GM12874 (cell line): Measurements from ENCODE around the gene CAMTA2.

Experiments
- TF ChIP-seq, protein P1 (sequence below): IDR thresholded peaks from 2 replicates; pipeline ENCODE4 v1.5.1; 2011; ENCODE audit warnings: low read depth, mild to moderate bottlenecking, control low read depth, low read length, moderate library complexity; ENCODE audit not compliant: insufficient read depth

Gene CAMTA2

DNA sequence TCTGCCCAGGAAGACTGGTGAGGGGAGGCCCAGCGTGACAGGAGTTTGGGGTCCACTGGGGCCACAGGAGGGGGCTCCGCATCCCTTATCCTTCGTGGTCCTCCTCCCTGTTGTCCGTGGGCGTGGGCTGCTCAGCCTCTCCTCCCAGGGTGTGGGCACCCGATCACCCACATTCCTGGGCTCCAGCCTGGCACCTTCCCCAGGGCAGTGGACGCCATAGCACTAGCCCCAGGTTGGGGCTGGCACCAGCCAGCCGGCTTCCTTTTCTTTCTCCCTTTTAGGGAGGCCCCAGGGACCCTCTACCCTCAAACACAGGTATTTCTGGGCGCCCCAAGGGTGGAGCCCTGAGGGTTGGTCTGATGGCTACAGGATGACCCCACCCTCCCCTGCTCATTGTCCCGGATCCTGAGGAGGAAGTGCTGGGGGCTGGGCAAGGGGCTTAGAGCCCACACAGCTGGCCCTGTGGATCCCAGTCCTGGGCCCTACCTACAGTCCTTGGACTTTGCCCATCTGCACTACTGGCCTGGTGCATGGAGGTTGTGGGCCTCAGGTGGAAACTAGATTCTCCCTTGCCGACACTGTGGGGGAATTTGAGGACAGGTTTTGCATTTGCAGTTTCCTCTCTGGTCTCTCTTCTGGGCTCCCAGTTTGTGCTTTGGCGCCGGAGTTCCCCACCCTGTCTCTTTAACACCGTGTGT, 11.4 kb upstream of the CAMTA2 start:
- TF ChIP-seq, protein P1, sequence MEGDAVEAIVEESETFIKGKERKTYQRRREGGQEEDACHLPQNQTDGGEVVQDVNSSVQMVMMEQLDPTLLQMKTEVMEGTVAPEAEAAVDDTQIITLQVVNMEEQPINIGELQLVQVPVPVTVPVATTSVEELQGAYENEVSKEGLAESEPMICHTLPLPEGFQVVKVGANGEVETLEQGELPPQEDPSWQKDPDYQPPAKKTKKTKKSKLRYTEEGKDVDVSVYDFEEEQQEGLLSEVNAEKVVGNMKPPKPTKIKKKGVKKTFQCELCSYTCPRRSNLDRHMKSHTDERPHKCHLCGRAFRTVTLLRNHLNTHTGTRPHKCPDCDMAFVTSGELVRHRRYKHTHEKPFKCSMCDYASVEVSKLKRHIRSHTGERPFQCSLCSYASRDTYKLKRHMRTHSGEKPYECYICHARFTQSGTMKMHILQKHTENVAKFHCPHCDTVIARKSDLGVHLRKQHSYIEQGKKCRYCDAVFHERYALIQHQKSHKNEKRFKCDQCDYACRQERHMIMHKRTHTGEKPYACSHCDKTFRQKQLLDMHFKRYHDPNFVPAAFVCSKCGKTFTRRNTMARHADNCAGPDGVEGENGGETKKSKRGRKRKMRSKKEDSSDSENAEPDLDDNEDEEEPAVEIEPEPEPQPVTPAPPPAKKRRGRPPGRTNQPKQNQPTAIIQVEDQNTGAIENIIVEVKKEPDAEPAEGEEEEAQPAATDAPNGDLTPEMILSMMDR = no peak

DNA sequence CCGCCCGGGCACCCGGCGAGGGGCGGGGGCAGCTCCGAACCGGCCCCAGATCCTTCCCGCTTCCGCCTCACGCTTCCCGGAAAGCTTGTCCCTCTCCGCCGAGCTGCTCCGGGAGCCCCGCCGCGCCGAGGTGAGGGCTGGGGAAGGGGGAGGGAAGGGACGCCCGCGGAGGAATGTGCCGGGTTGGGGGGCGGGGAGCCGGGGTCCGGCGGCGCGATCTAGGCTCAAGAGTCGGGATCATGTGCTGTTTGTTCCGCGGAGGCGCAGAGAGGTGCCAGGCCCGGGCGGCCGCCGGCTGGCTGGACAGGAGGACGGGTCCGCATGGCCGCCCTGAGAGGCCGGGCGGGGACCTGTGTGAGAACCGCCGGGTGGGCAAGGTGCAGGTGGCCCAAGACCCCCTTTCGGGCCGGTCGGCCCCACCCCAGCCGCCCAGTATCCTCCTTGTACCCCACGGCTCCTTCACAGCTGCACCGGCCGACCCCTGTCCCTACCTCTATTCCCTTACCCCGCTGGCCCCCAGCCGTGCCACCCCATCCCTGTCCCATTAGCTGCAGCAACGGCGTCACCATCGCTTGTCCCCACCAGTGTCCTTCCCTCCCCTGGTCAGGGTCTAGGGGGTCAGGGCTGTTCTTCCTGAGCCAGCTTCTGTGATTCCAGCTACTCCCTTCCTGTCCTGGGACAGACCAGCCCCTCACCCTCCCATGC, 10.7 kb upstream of the CAMTA2 start:
- TF ChIP-seq, protein P1 = no peak

DNA sequence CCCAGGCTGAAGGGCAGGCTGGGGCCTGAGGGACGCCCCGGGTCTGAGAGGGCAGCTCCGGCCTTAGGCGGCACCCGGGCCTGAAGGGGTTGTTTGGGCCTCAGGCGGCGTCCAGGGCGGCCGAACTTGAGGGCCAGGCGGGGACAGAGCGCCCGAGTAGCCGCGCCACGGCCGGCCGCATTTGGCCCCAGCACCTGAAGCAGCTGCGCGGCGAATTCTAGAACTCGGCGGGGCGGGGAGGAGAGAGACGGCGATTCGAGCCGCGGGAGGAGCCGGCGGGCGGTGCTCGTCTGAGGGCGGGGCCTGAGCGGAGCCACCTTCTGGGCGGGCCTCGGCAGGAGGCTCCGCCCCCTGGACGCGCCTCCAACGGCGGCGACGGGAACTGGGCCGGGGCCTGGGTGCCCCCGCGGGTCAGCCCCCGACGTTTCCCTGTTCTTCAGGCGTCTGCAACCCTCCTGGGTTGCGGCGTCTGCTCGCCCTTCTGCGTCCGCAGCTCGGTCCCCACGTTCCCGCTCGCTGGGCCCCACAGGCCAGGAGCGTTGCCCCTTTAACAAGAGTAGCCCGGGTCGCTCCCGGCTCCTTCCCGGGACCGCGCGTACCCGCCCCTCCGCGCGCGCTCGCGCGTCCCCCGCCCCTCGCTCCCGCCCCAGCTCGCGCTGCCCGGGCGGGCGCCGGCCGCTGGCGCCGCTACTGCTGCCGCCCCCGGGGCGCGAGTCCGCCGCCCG, 10.0 kb upstream of the CAMTA2 start, which contains the start of the genes INCA1 and KIF1C:
TSS of gene INCA1 (minus strand) at position 221 of the 725 bp plus-strand sequence. CDS start 3,085 bp downstream, outside the sequence.
TSS of gene KIF1C (plus strand) at position 649 of the 725 bp plus-strand sequence. CDS start 2,297 bp downstream, outside the sequence.
- TF ChIP-seq, protein P1 = no peak

DNA sequence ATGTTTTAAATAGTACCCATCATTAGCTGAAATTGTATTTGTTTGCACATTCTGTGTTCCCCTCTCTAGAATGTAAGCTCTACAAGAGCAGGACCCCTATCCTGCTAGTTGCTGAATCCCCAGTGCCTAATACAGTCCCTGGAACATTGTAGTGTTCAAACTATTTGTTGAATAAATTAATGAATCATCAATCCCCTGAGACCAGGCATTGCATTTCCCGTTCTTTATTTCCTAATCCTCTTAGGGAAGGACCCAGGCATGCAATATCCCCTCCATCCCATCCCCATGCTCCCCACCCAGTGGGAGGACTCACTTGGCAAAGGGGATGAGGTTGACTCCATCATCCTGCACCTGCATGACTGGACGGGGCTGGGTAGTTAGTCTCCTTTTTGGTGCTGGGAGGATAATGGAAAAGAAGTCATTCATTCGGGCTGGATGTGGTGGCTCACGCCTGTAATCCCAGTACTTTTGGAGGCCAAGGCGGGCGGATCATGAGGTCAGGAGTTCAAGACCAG, 6.7 kb upstream of the CAMTA2 start:
- TF ChIP-seq, protein P1 = no peak

DNA sequence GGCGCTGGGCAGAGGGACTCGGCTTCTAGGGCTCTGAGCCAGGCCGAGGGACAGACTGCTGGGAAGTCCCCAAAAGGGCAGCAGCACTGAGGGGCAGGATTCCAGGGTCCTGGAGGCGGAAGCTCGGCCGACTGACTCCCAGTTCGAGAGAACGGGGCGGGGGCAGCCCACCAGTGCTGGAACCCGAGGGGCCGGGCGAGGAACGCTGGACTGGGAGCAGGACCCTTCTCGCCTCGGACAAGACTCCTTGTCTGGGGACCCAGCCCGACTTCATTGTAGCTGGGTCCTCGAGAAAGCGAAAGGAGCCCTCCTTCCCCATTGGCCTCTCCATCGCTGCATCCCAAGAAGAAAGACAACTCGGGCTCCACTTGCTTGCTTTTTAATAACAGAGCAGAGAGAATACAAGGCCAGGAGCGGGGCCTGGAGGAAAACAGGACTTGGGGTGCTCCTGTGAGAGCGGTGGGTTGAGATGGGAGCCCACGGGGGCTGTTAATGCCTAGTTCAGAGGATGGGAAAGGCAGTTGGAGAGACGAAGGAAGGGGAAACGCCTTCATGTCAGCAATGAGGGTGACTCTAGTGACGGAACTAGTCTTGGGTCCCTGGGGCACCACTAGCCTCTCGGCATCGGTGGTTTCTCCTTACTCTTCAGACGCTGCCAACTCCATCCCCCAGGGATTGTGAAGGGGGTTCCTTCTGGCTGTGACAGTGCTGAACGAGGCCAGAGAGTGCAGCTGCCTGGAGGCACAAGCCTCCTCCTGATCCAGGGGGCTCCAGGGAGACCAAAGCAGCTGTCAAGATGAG, 492 bp upstream of the CAMTA2 start:
- TF ChIP-seq, protein P1 = no peak

DNA sequence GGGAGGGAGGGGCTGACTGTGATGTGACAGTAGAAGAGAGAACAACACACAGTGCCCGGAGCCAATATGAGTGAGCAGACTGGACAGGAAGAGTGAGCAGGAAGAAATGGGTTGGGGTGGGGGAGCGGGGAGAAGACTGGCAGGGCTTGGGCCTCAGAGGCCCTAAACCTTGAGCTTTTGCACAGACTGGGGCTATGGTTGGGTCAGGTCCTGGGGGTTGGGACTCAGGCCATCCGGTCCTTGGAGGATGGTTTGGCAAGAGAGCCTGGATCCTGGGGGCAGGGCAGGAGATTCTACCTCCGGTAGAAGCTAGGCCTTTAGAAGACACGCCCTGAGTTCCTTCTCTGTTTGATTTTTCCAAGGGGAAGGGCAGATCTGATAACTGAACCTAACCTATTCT, 1.1 kb downstream of the CAMTA2 start:
- TF ChIP-seq, protein P1 = no peak
